HepG2 (cell line): Measurements from ENCODE around the gene TMEM217. TPM values are rescaled to one million over a fixed set of nuclear protein-coding genes. Genes with fewer than 3 reads are reported as not detected.

Experiments used
- AFF4 ChIP-seq: sonication (generic); formaldehyde crosslinking; IDR thresholded peaks from 2 replicates; pipeline ENCODE4 v1.4.0; 2020; ENCODE audit warnings: missing genetic modification reagents
- AHR ChIP-seq: IDR thresholded peaks from 2 replicates; pipeline ENCODE4 v1.6.1; 2018; ENCODE audit warnings: missing genetic modification reagents, missing compliant biosample characterization
- DNMT3B ChIP-seq: conservative IDR thresholded peaks from 2 replicates; pipeline ENCODE4 v1.6.1; 2016; ENCODE audit warnings: missing biosample characterization, control low read depth
- HMG20A ChIP-seq: IDR thresholded peaks from 2 replicates; pipeline ENCODE4 v1.6.1; 2016; ENCODE audit warnings: borderline replicate concordance
- HNRNPUL1 ChIP-seq: fragments of 200-400 bp; formaldehyde crosslinking; IDR thresholded peaks from 2 replicates; pipeline ENCODE4 v1.6.1; 2017; ENCODE audit warnings: low read depth, mild to moderate bottlenecking, low read length, moderate library complexity
- MAFG ChIP-seq: sonication (generic); formaldehyde crosslinking; IDR thresholded peaks from 2 replicates; pipeline ENCODE4 v1.5.1; 2020; ENCODE audit warnings: mild to moderate bottlenecking, missing genetic modification reagents
- RXRB ChIP-seq: IDR thresholded peaks from 2 replicates; pipeline ENCODE4 v1.6.1; 2016; ENCODE audit warnings: borderline replicate concordance, missing genetic modification reagents, missing compliant biosample characterization
- SMAD3 ChIP-seq: sonication (generic); formaldehyde crosslinking; IDR thresholded peaks from 2 replicates; pipeline ENCODE4 v1.4.0; 2020; ENCODE audit warnings: missing genetic modification reagents
- STAG1 ChIP-seq: sonication (generic); formaldehyde crosslinking; IDR thresholded peaks from 2 replicates; pipeline ENCODE4 v1.4.0; 2020; ENCODE audit warnings: missing genetic modification reagents
- ZBTB7B ChIP-seq: sonication (generic); formaldehyde crosslinking; IDR thresholded peaks from 2 replicates; pipeline ENCODE4 v1.4.0; 2020; ENCODE audit warnings: missing genetic modification reagents
- ZNF615 ChIP-seq: sonication (generic); formaldehyde crosslinking; IDR thresholded peaks from 2 replicates; pipeline ENCODE4 v1.5.0; 2020; ENCODE audit warnings: mild to moderate bottlenecking, missing genetic modification reagents, borderline replicate concordance
- ZNF773 ChIP-seq: sonication (generic); formaldehyde crosslinking; IDR thresholded peaks from 2 replicates; pipeline ENCODE4 v1.4.0; 2020; ENCODE audit warnings: missing genetic modification reagents, borderline replicate concordance
- polyA plus RNA-seq, 8 experiments: library from polyadenylated mRNA; depleted of rRNA in 3 of 8; stranded (reverse) in 7 of 8; unstranded in 1 of 8; fragments of >200 nt; fragmentation: Illumina TruSeq in 4 of 8; extraction: Trizol in 4 of 8; gene quantifications; 2 replicates each; pipeline versions ENCODE4 v1.2.1 to v1.2.3, GENCODE V29; 2011 to 2016; ENCODE audit warnings: low read depth in 4 of 8, missing spikeins in 1 of 8, mixed read lengths in 1 of 8; ENCODE audit not compliant: insufficient read depth in 1 of 8
- total RNA-seq, 5 experiments: library from RNA; depleted of rRNA; stranded (reverse); fragments of >200 nt; fragmentation: Illumina TruSeq; extraction: Trizol; gene quantifications; 2 replicates each; pipeline ENCODE4 v1.2.3, GENCODE V29; 2016; ENCODE audit warnings: low read depth in 1 of 5
- TF ChIP-seq, protein P1 (sequence below), 2 experiments: fragments of 450-650 bp in 1 of 2; sonication (generic) in 1 of 2; formaldehyde crosslinking in 1 of 2; IDR thresholded peaks; 2 replicates each; pipeline versions ENCODE4 v1.6.1 to v1.8.0; 2016 to 2022; ENCODE audit warnings: antibody characterized with exemption in 1 of 2, mild to moderate bottlenecking in 1 of 2, missing genetic modification reagents in 1 of 2
- TF ChIP-seq, protein P2 (sequence below): sonication (generic); formaldehyde crosslinking; IDR thresholded peaks from 2 replicates; pipeline ENCODE4 v1.5.1; 2020; ENCODE audit warnings: mild to moderate bottlenecking, missing genetic modification reagents, moderate library complexity

TMEM217 gene
- total and polyA plus RNA-seq, 2 of the 13 experiments (the other 11 are each of a cell fraction or from before 2014, with no cell fraction given), result 2.3 to 3.4 TPM

- TF ChIP-seq ZNF615 (CRISPR knock-in tag) (no peak), HMG20A (CRISPR knock-in tag) (0 out of 2 replicates have a peak, but pooled peaks have one; percentile 13), SMAD3 (no peak), DNMT3B (CRISPR knock-in tag) (no peak), ZBTB7B (CRISPR knock-in tag) (peak; percentile 38), AHR (CRISPR knock-in tag) (no peak; the same call in 1 of the 2 replicates), STAG1 (CRISPR knock-in tag) (peak; percentile 38; the same call in 1 of the 2 replicates), RXRB (CRISPR knock-in tag) (no peak), AFF4 (CRISPR knock-in tag) (peak; percentile 96; the same call in 1 of the 2 replicates), MAFG (CRISPR knock-in tag) (no peak), HNRNPUL1 (no peak), ZNF773 (CRISPR knock-in tag) (no peak)
- TF ChIP-seq, protein P1, sequence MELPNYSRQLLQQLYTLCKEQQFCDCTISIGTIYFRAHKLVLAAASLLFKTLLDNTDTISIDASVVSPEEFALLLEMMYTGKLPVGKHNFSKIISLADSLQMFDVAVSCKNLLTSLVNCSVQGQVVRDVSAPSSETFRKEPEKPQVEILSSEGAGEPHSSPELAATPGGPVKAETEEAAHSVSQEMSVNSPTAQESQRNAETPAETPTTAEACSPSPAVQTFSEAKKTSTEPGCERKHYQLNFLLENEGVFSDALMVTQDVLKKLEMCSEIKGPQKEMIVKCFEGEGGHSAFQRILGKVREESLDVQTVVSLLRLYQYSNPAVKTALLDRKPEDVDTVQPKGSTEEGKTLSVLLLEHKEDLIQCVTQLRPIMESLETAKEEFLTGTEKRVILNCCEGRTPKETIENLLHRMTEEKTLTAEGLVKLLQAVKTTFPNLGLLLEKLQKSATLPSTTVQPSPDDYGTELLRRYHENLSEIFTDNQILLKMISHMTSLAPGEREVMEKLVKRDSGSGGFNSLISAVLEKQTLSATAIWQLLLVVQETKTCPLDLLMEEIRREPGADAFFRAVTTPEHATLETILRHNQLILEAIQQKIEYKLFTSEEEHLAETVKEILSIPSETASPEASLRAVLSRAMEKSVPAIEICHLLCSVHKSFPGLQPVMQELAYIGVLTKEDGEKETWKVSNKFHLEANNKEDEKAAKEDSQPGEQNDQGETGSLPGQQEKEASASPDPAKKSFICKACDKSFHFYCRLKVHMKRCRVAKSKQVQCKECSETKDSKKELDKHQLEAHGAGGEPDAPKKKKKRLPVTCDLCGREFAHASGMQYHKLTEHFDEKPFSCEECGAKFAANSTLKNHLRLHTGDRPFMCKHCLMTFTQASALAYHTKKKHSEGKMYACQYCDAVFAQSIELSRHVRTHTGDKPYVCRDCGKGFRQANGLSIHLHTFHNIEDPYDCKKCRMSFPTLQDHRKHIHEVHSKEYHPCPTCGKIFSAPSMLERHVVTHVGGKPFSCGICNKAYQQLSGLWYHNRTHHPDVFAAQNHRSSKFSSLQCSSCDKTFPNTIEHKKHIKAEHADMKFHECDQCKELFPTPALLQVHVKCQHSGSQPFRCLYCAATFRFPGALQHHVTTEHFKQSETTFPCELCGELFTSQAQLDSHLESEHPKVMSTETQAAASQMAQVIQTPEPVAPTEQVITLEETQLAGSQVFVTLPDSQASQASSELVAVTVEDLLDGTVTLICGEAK (IDR thresholded peaks at IDR 0.05), result no peak
- TF ChIP-seq, protein P1 (CRISPR knock-in tag; IDR thresholded peaks at IDR 0.05), result no peak
- TF ChIP-seq, protein P2, sequence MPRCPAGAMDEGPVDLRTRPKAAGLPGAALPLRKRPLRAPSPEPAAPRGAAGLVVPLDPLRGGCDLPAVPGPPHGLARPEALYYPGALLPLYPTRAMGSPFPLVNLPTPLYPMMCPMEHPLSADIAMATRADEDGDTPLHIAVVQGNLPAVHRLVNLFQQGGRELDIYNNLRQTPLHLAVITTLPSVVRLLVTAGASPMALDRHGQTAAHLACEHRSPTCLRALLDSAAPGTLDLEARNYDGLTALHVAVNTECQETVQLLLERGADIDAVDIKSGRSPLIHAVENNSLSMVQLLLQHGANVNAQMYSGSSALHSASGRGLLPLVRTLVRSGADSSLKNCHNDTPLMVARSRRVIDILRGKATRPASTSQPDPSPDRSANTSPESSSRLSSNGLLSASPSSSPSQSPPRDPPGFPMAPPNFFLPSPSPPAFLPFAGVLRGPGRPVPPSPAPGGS (CRISPR knock-in tag), result no peak
Observed at GRCh38 chr6:37170273-37171200, 87.4 kb downstream of the TMEM217 start (continued).
